ENCODE results near the gene KIF9.
"Not testable (repeated sequence)": the region's sequence is repeated elsewhere in the genome, so short reads cannot be mapped to it uniquely, and the experiment has no call there.

Gene KIF9, protein sequence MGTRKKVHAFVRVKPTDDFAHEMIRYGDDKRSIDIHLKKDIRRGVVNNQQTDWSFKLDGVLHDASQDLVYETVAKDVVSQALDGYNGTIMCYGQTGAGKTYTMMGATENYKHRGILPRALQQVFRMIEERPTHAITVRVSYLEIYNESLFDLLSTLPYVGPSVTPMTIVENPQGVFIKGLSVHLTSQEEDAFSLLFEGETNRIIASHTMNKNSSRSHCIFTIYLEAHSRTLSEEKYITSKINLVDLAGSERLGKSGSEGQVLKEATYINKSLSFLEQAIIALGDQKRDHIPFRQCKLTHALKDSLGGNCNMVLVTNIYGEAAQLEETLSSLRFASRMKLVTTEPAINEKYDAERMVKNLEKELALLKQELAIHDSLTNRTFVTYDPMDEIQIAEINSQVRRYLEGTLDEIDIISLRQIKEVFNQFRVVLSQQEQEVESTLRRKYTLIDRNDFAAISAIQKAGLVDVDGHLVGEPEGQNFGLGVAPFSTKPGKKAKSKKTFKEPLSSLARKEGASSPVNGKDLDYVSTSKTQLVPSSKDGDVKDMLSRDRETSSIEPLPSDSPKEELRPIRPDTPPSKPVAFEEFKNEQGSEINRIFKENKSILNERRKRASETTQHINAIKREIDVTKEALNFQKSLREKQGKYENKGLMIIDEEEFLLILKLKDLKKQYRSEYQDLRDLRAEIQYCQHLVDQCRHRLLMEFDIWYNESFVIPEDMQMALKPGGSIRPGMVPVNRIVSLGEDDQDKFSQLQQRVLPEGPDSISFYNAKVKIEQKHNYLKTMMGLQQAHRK

DNA sequence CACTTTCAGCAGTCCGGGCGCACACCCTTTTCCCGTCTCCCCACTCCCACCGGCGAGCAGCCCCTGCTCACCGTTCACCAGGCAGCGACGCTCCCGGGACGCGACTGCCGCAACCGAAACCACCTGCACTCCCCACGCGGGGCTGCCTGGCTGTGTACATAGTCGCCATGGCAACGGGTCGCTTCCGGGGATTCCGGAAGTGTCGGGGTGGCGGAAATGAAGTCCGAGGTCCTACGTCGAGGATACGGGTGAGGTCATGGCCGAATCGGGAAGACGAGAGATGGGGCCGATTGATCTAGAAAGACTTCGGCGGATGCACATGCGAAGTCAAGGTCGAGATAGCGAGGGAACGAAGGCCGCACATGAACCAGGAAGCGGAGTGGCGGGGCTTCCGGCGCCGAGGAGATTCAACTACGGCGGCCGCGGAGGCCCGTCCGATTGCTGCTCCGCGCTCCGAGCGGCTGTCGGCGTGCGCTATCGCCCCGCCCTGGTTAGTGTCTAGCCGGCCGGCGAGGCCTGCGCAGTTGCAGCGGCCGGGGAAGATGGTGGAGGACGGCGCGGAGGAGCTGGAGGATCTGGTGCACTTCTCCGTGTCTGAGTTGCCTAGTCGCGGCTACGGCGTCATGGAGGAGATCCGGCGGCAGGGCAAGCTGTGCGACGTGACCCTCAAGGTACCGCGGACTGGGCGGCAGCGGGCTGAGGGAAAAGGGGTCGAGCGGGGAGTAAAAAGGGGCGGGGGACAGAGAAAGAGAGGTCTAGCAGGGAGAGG is at the start of gene KIF9, which contains the start of gene KLHL18:
KIF9 (minus strand) TSS at position 376 of the 769 bp plus-strand sequence. CDS start 5,425 bp downstream, outside the sequence.
KLHL18 (plus strand) TSS at position 521 of the 769 bp plus-strand sequence; CDS start at position 543, 22 bp downstream.
- Histone ChIP-seq H3K9me3 (ENCODE audit: insufficient read depth, low read length) (no peaks in the 10 kb centered on the region), H3K4me3 (ENCODE audit: insufficient read length, low read depth) (peak within 1 kb of the TSS; percentile 97), H3K9ac (ENCODE audit: insufficient read length, low read depth) (peak within 1 kb of the TSS; percentile 95)

DNA sequence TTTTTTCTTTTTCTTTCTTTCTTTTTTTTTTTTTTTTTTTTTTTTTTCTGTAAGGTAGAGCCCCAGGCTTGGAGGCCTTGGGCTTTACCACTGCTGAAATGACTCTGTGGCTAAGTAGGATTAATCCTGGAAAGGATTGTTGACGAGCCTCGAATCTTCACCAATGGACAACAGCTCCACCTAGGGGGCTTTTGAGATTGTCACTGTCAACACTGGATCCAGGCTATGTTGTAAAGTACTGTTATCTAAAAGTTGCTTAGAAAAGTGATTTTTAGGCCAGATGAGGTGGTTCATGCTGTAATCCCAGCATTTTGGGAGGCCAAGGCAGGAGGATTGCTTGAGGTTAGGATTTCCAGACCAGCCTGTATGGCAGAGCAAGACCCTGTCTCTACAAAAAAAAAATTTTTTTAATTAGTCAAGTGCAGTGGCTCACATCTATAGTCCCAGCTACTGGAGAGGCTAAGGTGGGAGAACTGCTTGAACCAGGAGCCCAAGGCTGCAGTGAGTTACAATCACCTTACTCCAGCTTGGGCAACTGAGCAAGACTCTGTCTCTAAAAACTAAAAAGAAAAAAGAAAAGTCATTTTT is 41.8 kb upstream of the KIF9 start:
- Histone ChIP-seq H3K4me1 (ENCODE audit: insufficient read depth, insufficient read length) (peaks cover 6% of the 10 kb centered on the region), H3K36me3 (ENCODE audit: insufficient read depth, insufficient read length, low read length) (peaks cover 82% of the 10 kb centered on the region), H3K4me3 (ENCODE audit: insufficient read length, low read depth) (no peak overlapping the region), H3K9me3 (ENCODE audit: insufficient read depth, low read length) (no peaks in the 10 kb centered on the region), H3K9ac (ENCODE audit: insufficient read length, low read depth) (no peak overlapping the region), H3K27me3 (ENCODE audit: insufficient read depth, insufficient read length) (no peaks in the 10 kb centered on the region)
- peak; percentile 82 for DNase-seq (ENCODE audit: low read depth, low spot score)
- TF ChIP-seq YY1 (IDR thresholded peaks at IDR 0.05; ENCODE audit: insufficient read depth, insufficient read length) = no peak
- no peak for TF ChIP-seq ZNF274 (IDR thresholded peaks at IDR 0.05; ENCODE audit: low read depth, low read length)
- TF ChIP-seq SUZ12 (IDR thresholded peaks at IDR 0.05; ENCODE audit: extremely low read depth, insufficient read depth, insufficient read length) = no peak

More for the DNA sequence above, at the start of gene KIF9, which contains the start of gene KLHL18:
- Histone ChIP-seq H3K36me3 (ENCODE audit: insufficient read depth, insufficient read length, low read length) (peaks cover 31% of the 10 kb centered on the region), H3K27me3 (ENCODE audit: insufficient read depth, insufficient read length) (no peaks in the 10 kb centered on the region), H3K4me1 (ENCODE audit: insufficient read depth, insufficient read length) (peaks cover 7% of the 10 kb centered on the region)
- TF ChIP-seq ZNF274 (IDR thresholded peaks at IDR 0.05; ENCODE audit: low read depth, low read length) (no peak), SUZ12 (IDR thresholded peaks at IDR 0.05; ENCODE audit: extremely low read depth, insufficient read depth, insufficient read length) (no peak), YY1 (IDR thresholded peaks at IDR 0.05; ENCODE audit: insufficient read depth, insufficient read length) (peak; percentile 5)
- peak; percentile 76 for DNase-seq (ENCODE audit: low read depth, low spot score)

DNA sequence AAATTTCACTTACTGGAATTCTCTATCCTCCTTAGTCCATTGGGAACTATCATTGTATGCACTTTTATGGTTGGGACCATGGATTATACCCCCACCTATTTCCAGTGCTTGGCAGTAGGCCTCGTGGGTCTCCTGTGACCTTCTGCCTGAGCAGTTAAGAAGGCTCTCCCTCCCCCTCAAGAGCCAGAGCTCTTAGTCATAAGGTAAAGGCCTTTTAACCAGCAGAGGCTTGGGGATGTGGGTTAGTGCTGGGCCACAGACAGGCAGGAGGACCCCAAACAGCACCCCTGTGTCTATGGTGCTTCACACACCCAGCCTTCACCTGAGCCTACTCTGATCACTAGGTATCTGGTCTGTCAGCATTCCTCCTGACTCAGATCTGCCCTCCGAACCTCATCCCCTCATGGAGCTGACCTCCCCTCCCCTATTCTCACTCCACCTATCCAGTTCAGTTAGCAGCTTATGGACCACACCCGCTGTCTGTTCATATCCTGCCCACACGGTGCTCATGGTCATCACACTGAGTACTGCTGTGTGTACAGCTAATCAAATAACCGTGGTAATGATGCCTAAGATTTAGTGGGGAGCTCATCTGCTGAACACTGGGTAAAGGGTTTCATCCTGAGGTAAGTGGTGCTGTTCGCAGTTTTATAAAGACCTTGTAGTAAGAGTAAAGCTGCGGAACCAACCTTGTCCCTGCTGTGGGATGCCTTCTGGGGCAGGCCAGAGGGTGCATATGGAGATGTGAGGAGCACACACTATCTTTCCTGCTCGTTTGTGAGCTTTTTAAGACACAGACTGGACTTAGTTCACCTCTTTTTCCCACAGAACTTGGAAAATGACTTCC is 41.1 kb upstream of the KIF9 start:
- DNase-seq (ENCODE audit: low read depth, low spot score) = no peak
- Histone ChIP-seq H3K36me3 (ENCODE audit: insufficient read depth, insufficient read length, low read length) (peaks cover 82% of the 10 kb centered on the region), H3K9ac (ENCODE audit: insufficient read length, low read depth) (no peak overlapping the region), H3K27me3 (ENCODE audit: insufficient read depth, insufficient read length) (no peaks in the 10 kb centered on the region), H3K4me3 (ENCODE audit: insufficient read length, low read depth) (no peak overlapping the region), H3K4me1 (ENCODE audit: insufficient read depth, insufficient read length) (peaks cover 6% of the 10 kb centered on the region), H3K9me3 (ENCODE audit: insufficient read depth, low read length) (no peaks in the 10 kb centered on the region)
- no peak for TF ChIP-seq ZNF274 (IDR thresholded peaks at IDR 0.05; ENCODE audit: low read depth, low read length)
- TF ChIP-seq YY1 (IDR thresholded peaks at IDR 0.05; ENCODE audit: insufficient read depth, insufficient read length) = no peak

DNA sequence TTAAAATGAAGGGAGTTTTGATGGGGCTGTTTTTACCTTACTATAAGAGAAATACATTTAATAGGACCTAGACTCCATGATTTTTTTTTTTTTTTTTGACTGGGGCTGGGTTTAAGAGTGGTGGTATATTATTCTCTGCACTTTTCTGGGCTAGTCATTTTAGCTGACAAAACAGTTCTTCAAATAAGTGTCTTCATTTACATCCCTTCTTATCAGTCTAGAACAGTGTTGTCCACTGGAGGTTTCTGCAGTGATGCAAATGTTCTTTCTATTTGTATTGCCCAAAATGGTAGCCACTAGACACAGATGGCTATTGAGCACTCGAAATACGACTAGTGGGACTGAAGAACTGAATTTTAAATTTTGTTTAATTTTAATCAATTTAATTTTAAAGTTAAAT is 37.4 kb upstream of the KIF9 start:
- TF ChIP-seq YY1 (IDR thresholded peaks at IDR 0.05; ENCODE audit: insufficient read depth, insufficient read length) (no peak), ZNF274 (IDR thresholded peaks at IDR 0.05; ENCODE audit: low read depth, low read length) (no peak), SUZ12 (IDR thresholded peaks at IDR 0.05; ENCODE audit: extremely low read depth, insufficient read depth, insufficient read length) (no peak)
- H3K27me3 ChIP-seq (ENCODE audit: insufficient read depth, insufficient read length) = no peaks in the 10 kb centered on the region
- no peak overlapping the region for H3K4me3 ChIP-seq (ENCODE audit: insufficient read length, low read depth)
- no peak for DNase-seq (ENCODE audit: low read depth, low spot score)
- peaks cover 6% of the 10 kb centered on the region for H3K4me1 ChIP-seq (ENCODE audit: insufficient read depth, insufficient read length)
- H3K36me3 ChIP-seq (ENCODE audit: insufficient read depth, insufficient read length, low read length) = peaks cover 54% of the 10 kb centered on the region
- no peaks in the 10 kb centered on the region for H3K9me3 ChIP-seq (ENCODE audit: insufficient read depth, low read length)
- H3K9ac ChIP-seq (ENCODE audit: insufficient read length, low read depth) = no peak overlapping the region

DNA sequence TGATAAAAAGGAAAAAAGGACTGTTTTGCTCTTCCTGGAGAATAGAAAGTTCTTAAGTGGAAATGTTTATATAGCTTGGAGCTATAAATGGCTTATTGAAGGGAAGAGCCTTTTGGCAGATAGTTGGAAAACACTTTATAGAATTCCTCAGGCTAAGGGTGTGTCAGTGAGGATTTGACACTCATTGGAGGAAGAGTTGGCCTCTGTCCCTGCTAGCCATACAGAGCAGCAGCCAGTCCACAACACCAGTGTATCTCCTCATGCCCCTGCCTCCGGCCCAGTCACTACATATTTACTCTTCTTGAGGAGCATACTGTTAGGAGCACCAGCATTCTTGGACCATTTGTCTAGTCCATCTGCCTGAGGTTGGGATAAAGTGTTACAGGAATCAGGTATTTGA is 36.3 kb upstream of the KIF9 start:
- Histone ChIP-seq H3K36me3 (ENCODE audit: insufficient read depth, insufficient read length, low read length) (peaks cover 47% of the 10 kb centered on the region), H3K4me1 (ENCODE audit: insufficient read depth, insufficient read length) (peaks cover 5% of the 10 kb centered on the region)

DNA sequence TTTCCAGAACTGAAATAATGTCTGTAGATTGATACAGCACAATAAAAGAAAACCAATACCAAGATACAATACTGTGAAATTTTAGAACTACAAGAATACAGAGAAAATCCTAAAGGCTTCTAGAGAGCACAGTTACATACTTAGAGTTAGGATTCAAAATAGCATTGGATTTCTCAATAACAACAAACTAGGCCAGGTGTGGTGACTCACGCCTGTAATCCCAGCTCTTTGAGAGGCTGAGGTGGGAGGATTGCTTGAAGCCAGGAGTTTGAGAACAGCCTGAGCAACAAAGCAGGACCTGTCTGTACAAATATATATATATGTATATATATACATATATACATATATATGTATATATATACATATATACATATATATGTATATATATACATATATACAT is 33.6 kb upstream of the KIF9 start:
- not testable (repeated sequence) for DNase-seq (ENCODE audit: low read depth, low spot score); H3K4me1 ChIP-seq (ENCODE audit: insufficient read depth, insufficient read length)

More for the DNA sequence above, 36.3 kb upstream of the KIF9 start:
- TF ChIP-seq ZNF274 (IDR thresholded peaks at IDR 0.05; ENCODE audit: low read depth, low read length) = no peak
- no peak for TF ChIP-seq SUZ12 (IDR thresholded peaks at IDR 0.05; ENCODE audit: extremely low read depth, insufficient read depth, insufficient read length)
- TF ChIP-seq YY1 (IDR thresholded peaks at IDR 0.05; ENCODE audit: insufficient read depth, insufficient read length) = no peak
- H3K4me3 ChIP-seq (ENCODE audit: insufficient read length, low read depth) = no peak overlapping the region
- H3K9ac ChIP-seq (ENCODE audit: insufficient read length, low read depth) = no peak overlapping the region
- H3K9me3 ChIP-seq (ENCODE audit: insufficient read depth, low read length) = no peaks in the 10 kb centered on the region
- DNase-seq (ENCODE audit: low read depth, low spot score) = no peak
- no peaks in the 10 kb centered on the region for H3K27me3 ChIP-seq (ENCODE audit: insufficient read depth, insufficient read length)

More for the DNA sequence above, 33.6 kb upstream of the KIF9 start:
- H3K36me3 ChIP-seq (ENCODE audit: insufficient read depth, insufficient read length, low read length) = peaks cover 23% of the 10 kb centered on the region
- H3K4me3 ChIP-seq (ENCODE audit: insufficient read length, low read depth); H3K9ac ChIP-seq (ENCODE audit: insufficient read length, low read depth); H3K9me3 ChIP-seq (ENCODE audit: insufficient read depth, low read length); H3K27me3 ChIP-seq (ENCODE audit: insufficient read depth, insufficient read length): not testable (repeated sequence)
